SU-DHL-6 (cell line): ENCODE measurements around the gene LRRC1.

Experiments
- H2AFZ ChIP-seq: fragments of 200-600 bp; sonication (generic); 2 replicates; pipeline ENCODE4 v1.6.1; 2014; ENCODE audit warnings: low read depth, mild to moderate bottlenecking, moderate library complexity, mixed read lengths, antibody characterized with exemption, low read length; ENCODE audit not compliant: severe bottlenecking
- H3F3A ChIP-seq: fragments of 200-600 bp; shearing (Covaris generic); 2 replicates; pipeline ENCODE4 v1.6.0; 2016; ENCODE audit warnings: antibody characterized with exemption, mild to moderate bottlenecking; ENCODE audit not compliant: insufficient read depth
- H3K27ac ChIP-seq: fragments of 200-600 bp; sonication (generic); 2 replicates; pipeline ENCODE4 v1.5.1; 2016; ENCODE audit warnings: low read depth, mild to moderate bottlenecking, low read length, moderate library complexity, mixed read lengths
- H3K27me3 ChIP-seq: fragments of 200-600 bp; sonication (generic), shearing (Covaris generic); 2 replicates; pipeline ENCODE4 v1.6.0; 2014; ENCODE audit warnings: mild to moderate bottlenecking, low read length
- H3K36me3 ChIP-seq: fragments of 200-600 bp; sonication (generic); 2 replicates; pipeline ENCODE4 v1.6.1; 2014; ENCODE audit warnings: mild to moderate bottlenecking, low read length, mixed read lengths
- H3K4me2 ChIP-seq: fragments of 300-600, 200-600 bp; shearing (Covaris generic), sonication (generic); 2 replicates; pipeline ENCODE4 v1.6.0; 2014; ENCODE audit warnings: low read length, low read depth, mild to moderate bottlenecking; ENCODE audit not compliant: poor library complexity, severe bottlenecking
- H3K4me3 ChIP-seq: fragments of 200-600 bp; sonication (generic); 2 replicates; pipeline ENCODE4 v1.5.1; 2014; ENCODE audit warnings: antibody characterized with exemption, low read length, mild to moderate bottlenecking, mixed read lengths; ENCODE audit not compliant: insufficient read depth, poor library complexity, severe bottlenecking
- H3K79me2 ChIP-seq: fragments of 200-600 bp; sonication (generic); 2 replicates; pipeline ENCODE4 v1.6.1; 2014; ENCODE audit warnings: mild to moderate bottlenecking, low read length, moderate library complexity; ENCODE audit not compliant: insufficient read depth
- H3K9ac ChIP-seq: fragments of 200-600 bp; sonication (generic); 2 replicates; pipeline ENCODE4 v1.7.0; 2014; ENCODE audit warnings: mild to moderate bottlenecking, low read length
- H3K9me2 ChIP-seq: fragments of 200-600 bp; sonication (generic); replicated peaks from 2 replicates; pipeline ENCODE4 v1.6.1; 2014; ENCODE audit warnings: low read length; ENCODE audit not compliant: insufficient read depth
- H3K9me3 ChIP-seq: fragments of 200-600 bp; sonication (generic); 2 replicates; pipeline ENCODE4 v1.6.1; 2014; ENCODE audit warnings: low read length, mixed read lengths; ENCODE audit not compliant: insufficient read depth
- H4K20me1 ChIP-seq: fragments of 200-600 bp; sonication (generic); 2 replicates; pipeline ENCODE4 v1.6.1; 2014; ENCODE audit warnings: low read depth, mild to moderate bottlenecking, antibody characterized with exemption, low read length, moderate library complexity, mixed read lengths
- EZH2phosphoT487 ChIP-seq: fragments of 200-600 bp; sonication (generic), shearing (Covaris generic); conservative IDR thresholded peaks from 2 replicates; pipeline ENCODE4 v1.6.1; 2018; ENCODE audit warnings: mild to moderate bottlenecking, antibody characterized with exemption, low read length, moderate library complexity, mixed read lengths
- TF ChIP-seq, protein P1 (sequence below): fragments of 200-600 bp; sonication (generic); IDR thresholded peaks from one replicate; pipeline ENCODE4 v1.5.1; 2017; ENCODE audit warnings: antibody characterized with exemption, mild to moderate bottlenecking, low read length, moderate library complexity; ENCODE audit not compliant: insufficient read depth, poor library complexity, severe bottlenecking

LRRC1 gene

DNA sequence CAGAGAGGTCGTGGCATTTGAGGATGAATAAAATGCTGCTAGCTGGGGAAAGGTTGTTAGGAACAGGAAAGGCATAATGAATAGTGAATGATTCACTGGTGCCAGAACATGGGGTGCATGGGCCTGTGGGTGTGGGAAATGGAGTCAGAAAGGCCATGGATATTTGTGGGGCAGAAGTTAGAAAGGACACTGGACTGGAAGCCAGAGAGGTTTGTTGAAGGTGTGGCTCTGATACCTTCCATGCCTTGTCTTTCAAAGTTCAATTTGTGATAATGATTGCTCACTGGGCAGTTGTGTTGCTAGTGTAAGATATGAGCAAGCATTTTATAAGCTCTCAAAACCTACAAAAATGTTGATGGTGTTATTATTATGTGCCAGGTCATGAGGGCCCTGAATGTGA is 32.7 kb downstream of the LRRC1 start:
- no peaks in the 10 kb centered on the region for H3K36me3 ChIP-seq
- H3K79me2 ChIP-seq = peaks cover 13% of the 10 kb centered on the region; the same call in 1 of the 2 replicates
- peaks cover 17% of the 10 kb centered on the region; the same call in 1 of the 2 replicates for H4K20me1 ChIP-seq
- no peak overlapping the region for H3K9ac ChIP-seq
- no peak overlapping the region for H2AFZ ChIP-seq
- TF ChIP-seq EZH2phosphoT487 = no peak
- TF ChIP-seq, protein P1, sequence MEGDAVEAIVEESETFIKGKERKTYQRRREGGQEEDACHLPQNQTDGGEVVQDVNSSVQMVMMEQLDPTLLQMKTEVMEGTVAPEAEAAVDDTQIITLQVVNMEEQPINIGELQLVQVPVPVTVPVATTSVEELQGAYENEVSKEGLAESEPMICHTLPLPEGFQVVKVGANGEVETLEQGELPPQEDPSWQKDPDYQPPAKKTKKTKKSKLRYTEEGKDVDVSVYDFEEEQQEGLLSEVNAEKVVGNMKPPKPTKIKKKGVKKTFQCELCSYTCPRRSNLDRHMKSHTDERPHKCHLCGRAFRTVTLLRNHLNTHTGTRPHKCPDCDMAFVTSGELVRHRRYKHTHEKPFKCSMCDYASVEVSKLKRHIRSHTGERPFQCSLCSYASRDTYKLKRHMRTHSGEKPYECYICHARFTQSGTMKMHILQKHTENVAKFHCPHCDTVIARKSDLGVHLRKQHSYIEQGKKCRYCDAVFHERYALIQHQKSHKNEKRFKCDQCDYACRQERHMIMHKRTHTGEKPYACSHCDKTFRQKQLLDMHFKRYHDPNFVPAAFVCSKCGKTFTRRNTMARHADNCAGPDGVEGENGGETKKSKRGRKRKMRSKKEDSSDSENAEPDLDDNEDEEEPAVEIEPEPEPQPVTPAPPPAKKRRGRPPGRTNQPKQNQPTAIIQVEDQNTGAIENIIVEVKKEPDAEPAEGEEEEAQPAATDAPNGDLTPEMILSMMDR = no peak
- H3K27ac ChIP-seq = no peak overlapping the region
- H3K4me3 ChIP-seq = no peak overlapping the region
- no peaks in the 10 kb centered on the region for H3K9me2 ChIP-seq
- H3K27me3 ChIP-seq = no peaks in the 10 kb centered on the region
- no peaks in the 10 kb centered on the region for H3K9me3 ChIP-seq
- no peak overlapping the region for H3K4me2 ChIP-seq
- no peaks in the 10 kb centered on the region for H3F3A ChIP-seq

DNA sequence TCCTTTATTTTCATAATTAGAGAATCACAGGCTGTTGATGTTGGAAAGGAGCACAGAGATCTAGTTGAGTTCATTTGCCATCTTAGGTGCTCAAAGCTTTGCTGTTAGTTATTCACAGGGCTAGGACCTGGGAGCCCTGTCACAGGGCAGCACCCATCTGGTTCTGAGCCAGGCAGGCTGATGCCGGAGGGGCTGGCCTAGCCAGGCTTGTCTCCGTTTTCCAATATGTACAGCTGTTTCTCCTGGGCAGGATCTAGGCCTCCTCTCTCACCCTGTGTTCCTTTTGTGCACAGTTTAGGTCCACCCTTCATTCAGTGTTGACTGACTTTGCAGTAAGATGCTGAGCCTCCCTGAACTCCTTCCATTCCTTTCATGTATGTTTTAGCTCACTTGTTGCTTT is 33.4 kb downstream of the LRRC1 start:
- Histone ChIP-seq H3K9me3 (no peaks in the 10 kb centered on the region), H2AFZ (no peak overlapping the region), H3K27ac (no peak overlapping the region), H3K4me3 (no peak overlapping the region), H4K20me1 (peaks cover 15% of the 10 kb centered on the region; the same call in 1 of the 2 replicates), H3K4me2 (no peak overlapping the region), H3K36me3 (no peaks in the 10 kb centered on the region), H3K9me2 (no peaks in the 10 kb centered on the region), H3K9ac (no peak overlapping the region), H3K79me2 (peaks cover 17% of the 10 kb centered on the region; the same call in 1 of the 2 replicates), H3K27me3 (no peaks in the 10 kb centered on the region), H3F3A (no peaks in the 10 kb centered on the region)
- no peak for TF ChIP-seq EZH2phosphoT487
- TF ChIP-seq, protein P1 = no peak

DNA sequence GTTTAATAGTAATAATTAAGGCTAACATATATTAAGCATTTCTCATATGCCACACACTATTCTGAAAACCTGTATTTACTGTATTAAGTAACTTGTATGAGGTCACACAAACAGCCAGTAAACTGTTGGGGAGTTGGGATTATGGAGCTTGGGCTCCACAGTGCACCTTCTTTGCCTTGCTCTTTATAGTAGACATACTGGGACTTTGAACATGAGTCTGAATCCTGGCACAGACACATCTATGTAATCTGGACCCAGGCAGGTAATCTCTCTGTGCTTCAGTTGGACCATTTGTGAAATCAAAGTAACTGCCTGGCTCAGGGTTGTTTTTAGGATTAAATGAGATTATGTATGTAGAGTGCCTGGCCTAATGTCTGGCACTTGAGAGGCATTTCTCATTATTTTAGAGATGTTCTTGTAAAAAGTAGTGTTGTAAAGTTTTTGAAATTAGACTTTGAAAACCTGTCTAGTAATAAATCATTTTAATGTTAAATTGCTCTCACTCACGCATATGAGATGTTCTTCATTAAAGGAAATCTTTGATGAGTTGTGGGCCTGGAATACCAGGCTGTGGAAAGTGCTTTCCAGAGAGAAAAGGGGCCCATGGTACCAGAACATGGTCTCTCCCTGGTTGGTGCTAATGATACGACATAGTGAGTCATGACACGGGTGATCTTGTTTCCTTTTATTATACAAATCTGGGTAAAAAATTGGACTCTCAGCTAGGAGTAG is 34.3 kb downstream of the LRRC1 start:
- Histone ChIP-seq H3K27ac (no peak overlapping the region), H3K9me2 (no peaks in the 10 kb centered on the region), H3K9ac (no peak overlapping the region), H3F3A (no peaks in the 10 kb centered on the region), H3K4me3 (no peak overlapping the region), H3K27me3 (no peaks in the 10 kb centered on the region), H3K79me2 (peaks cover 17% of the 10 kb centered on the region; the same call in 1 of the 2 replicates), H3K9me3 (no peaks in the 10 kb centered on the region), H4K20me1 (peaks cover 15% of the 10 kb centered on the region; the same call in 1 of the 2 replicates), H3K36me3 (no peaks in the 10 kb centered on the region), H2AFZ (no peak overlapping the region), H3K4me2 (no peak overlapping the region)
- no peak for TF ChIP-seq EZH2phosphoT487
- TF ChIP-seq, protein P1 = no peak
